LNCaP clone FGC (cell line): Measurements from ENCODE around the gene OSGEP.
"Not testable (repeated sequence)": the region's sequence is repeated elsewhere in the genome, so short reads cannot be mapped to it uniquely, and the experiment has no call there.

Source experiments
- DNase-seq: peaks from one replicate; pipeline ENCODE4 v3.0.0-alpha.2; 2011; ENCODE audit warnings: low read depth
- H3K4me3 ChIP-seq: 2 replicates; pipeline ENCODE4 v1.5.1; 2011; ENCODE audit warnings: mild to moderate bottlenecking, low read depth, low read length, control low read depth
- TF ChIP-seq, protein P1 (sequence below): IDR thresholded peaks from 2 replicates; pipeline ENCODE4 v1.5.1; 2012; ENCODE audit warnings: mild to moderate bottlenecking; ENCODE audit not compliant: control insufficient read depth, insufficient read depth; ENCODE audit errors: extremely low read depth

OSGEP gene

DNA sequence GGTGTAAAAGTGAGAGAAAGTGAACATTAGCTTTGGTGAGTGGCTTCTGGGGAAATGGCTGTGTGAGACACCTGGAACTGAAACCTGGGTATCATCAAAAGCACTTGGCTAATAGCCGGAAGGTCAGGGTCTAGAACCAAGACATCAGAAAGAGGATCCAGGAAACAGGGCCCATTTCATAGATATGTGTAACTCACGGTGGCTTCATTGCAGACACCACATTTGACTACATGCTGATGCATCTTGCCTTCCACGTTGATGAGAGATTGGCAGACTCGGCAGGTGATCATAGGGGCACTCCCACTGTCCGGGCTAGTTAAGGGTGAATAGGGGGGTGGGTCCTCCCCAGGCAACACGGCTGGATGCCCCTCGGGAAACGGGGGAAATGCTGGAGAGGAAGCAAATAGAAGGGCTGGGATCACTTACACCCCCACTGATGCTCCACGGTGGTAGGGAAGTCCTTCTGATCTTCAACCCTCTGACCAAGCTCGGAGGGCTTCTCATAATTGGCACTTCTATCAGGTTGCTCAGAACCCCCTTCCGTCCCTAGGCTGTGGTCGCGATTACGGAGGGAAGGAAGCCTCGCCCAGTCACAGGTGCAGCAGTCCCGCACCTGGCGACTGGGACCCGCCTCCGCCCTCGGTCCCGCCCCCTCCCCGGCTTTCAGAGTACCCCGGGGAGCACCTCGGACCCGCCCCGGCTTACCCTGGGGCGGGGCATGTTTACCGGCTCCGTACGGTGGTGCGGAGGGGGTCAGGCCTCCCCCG lies 6.0 kb upstream of the OSGEP start:
- DNase-seq = no peak
- peak overlapping the region; percentile 64 for H3K4me3 ChIP-seq
- TF ChIP-seq, protein P1, sequence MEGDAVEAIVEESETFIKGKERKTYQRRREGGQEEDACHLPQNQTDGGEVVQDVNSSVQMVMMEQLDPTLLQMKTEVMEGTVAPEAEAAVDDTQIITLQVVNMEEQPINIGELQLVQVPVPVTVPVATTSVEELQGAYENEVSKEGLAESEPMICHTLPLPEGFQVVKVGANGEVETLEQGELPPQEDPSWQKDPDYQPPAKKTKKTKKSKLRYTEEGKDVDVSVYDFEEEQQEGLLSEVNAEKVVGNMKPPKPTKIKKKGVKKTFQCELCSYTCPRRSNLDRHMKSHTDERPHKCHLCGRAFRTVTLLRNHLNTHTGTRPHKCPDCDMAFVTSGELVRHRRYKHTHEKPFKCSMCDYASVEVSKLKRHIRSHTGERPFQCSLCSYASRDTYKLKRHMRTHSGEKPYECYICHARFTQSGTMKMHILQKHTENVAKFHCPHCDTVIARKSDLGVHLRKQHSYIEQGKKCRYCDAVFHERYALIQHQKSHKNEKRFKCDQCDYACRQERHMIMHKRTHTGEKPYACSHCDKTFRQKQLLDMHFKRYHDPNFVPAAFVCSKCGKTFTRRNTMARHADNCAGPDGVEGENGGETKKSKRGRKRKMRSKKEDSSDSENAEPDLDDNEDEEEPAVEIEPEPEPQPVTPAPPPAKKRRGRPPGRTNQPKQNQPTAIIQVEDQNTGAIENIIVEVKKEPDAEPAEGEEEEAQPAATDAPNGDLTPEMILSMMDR = no peak

DNA sequence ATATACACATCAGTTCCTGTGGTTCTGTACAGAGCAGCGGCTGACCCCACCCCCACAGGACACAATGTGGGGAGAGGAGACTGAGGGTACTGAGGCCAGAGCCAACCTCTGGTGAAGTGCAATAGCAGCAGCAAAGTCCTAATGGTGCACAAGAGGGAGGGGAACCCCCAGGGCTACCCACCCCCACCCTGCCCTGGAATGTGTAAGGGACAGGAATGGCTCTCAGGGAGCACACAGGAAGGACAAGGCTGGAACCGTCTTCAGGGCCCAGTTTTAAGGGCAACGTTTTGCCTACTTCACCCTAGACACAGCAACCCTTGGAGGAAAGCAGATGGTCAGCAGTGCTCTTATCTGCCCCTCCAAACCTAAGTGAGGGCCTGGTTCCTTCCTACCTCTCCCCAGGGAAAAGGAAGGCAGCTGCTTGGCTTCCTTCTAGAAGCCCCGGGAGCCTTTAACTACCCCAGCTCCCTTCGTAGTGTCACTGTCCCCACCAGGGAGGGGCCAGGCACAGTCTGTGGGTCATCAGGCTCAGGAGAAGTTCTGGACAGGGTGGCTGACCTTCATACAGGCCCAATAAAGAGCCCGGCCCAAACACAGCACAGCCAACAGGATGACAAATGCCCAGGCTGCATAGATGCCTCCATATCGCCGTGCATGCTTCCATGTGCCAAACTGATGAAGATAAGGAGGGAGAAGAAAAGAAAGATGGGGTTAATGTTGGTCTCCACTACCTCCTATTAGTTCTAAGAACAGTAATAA lies 3.6 kb upstream of the OSGEP start:
- TF ChIP-seq, protein P1 = no peak
- H3K4me3 ChIP-seq = no peak overlapping the region
- no peak for DNase-seq

DNA sequence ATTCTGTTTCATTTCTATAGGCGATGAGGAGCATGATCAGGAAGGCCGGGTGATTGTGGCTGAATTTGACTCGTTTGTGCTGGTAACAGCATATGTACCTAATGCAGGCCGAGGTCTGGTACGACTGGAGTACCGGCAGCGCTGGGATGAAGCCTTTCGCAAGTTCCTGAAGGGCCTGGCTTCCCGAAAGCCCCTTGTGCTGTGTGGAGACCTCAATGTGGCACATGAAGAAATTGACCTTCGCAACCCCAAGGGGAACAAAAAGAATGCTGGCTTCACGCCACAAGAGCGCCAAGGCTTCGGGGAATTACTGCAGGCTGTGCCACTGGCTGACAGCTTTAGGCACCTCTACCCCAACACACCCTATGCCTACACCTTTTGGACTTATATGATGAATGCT lies 2.4 kb upstream of the OSGEP start:
- H3K4me3 ChIP-seq = no peak overlapping the region
- TF ChIP-seq, protein P1 = no peak
- DNase-seq = no peak

DNA sequence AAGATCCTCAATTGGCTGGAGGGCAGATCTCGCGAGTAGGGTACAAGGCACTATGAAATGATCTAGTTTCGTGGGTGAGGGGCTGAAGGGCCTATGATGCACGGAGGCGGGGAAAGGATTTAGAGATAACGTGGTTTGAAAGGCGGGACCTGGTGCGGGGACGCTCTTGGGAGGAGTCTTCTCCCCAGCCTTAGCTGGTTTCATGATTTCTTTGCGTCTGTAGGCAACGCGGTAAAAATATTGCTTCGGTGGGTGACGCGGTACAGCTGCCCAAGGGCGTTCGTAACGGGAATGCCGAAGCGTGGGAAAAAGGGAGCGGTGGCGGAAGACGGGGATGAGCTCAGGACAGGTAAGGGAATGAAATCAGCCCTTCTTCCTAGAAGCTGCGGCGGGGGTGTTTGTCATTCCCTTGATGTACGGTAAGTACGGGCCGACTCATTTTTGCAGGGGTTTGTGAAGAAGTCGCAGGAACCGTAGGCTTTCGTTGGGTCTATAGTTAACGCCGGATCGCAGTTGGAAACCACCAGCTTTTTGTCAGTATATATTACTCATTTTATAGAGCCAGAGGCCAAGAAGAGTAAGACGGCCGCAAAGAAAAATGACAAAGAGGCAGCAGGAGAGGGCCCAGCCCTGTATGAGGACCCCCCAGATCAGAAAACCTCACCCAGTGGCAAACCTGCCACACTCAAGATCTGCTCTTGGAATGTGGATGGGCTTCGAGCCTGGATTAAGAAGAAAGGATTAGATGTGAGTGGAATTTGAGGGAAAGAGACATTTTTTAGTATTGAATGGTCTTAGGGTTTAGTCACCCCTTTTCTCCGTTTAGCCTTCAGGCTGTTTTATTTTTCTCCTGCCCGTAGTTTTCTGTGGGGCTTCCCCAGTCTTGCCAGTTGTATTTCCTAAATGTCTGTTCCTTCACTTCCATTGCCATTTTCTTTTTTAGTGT lies 1.0 kb upstream of the OSGEP start:
- peak overlapping the region; percentile 96 for H3K4me3 ChIP-seq
- TF ChIP-seq, protein P1 = no peak
- peak; percentile 80 for DNase-seq

DNA sequence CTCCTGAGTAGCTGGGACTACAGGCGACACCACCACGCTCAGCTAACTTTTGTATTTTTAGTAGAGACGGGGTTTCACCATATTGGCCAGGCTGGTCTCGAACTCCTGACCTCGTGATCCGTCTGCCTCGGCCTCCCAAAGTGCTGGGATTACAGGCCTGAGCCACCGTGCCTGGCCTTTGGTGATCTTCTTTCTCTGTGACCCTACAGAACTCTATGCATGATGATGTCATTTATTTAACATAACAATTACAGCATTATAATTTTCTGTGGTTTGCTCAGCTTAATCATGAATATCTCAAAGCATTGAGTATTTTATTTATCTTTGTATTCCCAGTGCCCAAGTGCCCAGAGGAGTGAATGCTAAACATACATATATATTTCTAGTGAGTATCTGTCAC lies 1.8 kb downstream of the OSGEP start:
- not testable (repeated sequence) for DNase-seq, H3K4me3 ChIP-seq

DNA sequence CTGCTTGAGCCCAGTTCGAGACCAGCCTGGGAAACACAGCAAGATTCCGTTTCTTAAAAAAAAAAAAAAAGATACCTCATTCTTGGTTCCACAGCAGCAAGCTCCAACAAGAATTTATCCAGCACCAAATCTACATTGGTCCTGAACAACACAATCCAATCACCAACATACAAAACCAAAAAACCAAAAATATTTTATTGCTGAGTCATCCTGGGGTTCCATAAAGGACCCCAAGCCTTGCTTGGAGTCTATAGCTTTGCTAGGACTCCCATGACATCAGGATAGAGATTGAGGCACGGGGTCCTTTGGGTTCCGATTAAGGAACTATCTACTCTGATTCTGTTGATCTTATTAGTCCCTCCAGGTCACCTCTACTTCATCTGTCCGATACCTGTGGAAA lies 7.7 kb downstream of the OSGEP start:
- DNase-seq = no peak
- no peak overlapping the region for H3K4me3 ChIP-seq
- TF ChIP-seq, protein P1 = no peak

DNA sequence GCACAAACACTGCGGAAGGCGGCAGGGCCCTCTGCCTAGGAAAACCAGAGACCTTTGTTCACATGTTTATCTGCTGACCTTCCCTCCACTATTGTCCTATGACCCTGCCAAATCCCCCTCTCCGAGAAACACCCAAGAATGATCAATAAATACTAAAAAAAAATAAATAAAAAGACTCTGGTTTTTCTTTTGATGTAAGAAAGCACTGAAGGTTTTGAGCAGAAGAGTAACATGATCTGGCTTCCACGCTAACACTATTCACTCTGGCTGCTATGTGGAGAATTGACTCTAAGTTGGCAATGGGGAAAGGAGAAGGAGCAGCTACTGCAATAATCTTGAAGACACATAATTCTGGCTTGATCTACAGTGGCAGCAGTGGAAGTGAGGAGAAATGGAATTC lies 11.0 kb downstream of the OSGEP start:
- H3K4me3 ChIP-seq = not testable (repeated sequence)

More for the DNA sequence above, 11.0 kb downstream of the OSGEP start:
- DNase-seq = not testable (repeated sequence)
